WTC11 (cell line): Measurements from ENCODE around the gene ANXA9. TPM values are rescaled to one million over a fixed set of nuclear protein-coding genes. Genes with fewer than 3 reads are reported as not detected.

Experiments used
- ATAC-seq: fragments of 200-7000 bp; cut with Tn5 transposase; 2 replicates; pipeline ENCODE4 v1.10.0; 2021; ENCODE audit warnings: mild to moderate bottlenecking, moderate library complexity
- CTCF ChIA-PET: fragments of 300-600 bp; sonication (Branson Sonifier 250); formaldehyde crosslinking; loops from one replicate; lab custom pipeline; 2021; ENCODE audit warnings: antibody characterized with exemption; lab: Charles Lee
- POLR2A ChIA-PET: fragments of 350-600 bp; sonication (Branson Sonifier 250); formaldehyde crosslinking; loops from one replicate; lab custom pipeline; 2021; ENCODE audit warnings: antibody characterized with exemption; lab: Charles Lee
- DNase-seq: peaks from one replicate; pipeline ENCODE4 v3.0.0; 2021; ENCODE audit warnings: low spot score
- H3K27ac Mint-ChIP-seq: 2 replicates; pipeline ENCODE4 v1.8.0; 2021; ENCODE audit warnings: mixed read lengths
- H3K27me3 Mint-ChIP-seq: 2 replicates; pipeline ENCODE4 v1.8.0; 2021; ENCODE audit warnings: low read depth, mild to moderate bottlenecking, moderate library complexity, mixed read lengths
- H3K36me3 Mint-ChIP-seq: 2 replicates; pipeline ENCODE4 v1.8.0; 2021; ENCODE audit warnings: mixed read lengths
- H3K4me1 Mint-ChIP-seq: 2 replicates; pipeline ENCODE4 v1.8.0; 2022; ENCODE audit warnings: mixed read lengths
- H3K4me3 Mint-ChIP-seq: 2 replicates; pipeline ENCODE4 v1.8.0; 2021; ENCODE audit warnings: mild to moderate bottlenecking, moderate library complexity, mixed read lengths
- H3K9me3 Mint-ChIP-seq: 2 replicates; pipeline ENCODE4 v1.8.0; 2021; ENCODE audit warnings: mixed read lengths
- CREM ChIP-seq: sonication (generic); formaldehyde crosslinking; IDR thresholded peaks from 2 replicates; pipeline ENCODE4 v1.8.1; 2022; ENCODE audit warnings: mild to moderate bottlenecking, missing genetic modification reagents, moderate library complexity
- ERG ChIP-seq: fragments of 250-450 bp; sonication (Bioruptor Pico); IDR thresholded peaks from 2 replicates; pipeline ENCODE4 v1.8.0; 2021; ENCODE audit warnings: mild to moderate bottlenecking
- ETV6 ChIP-seq: sonication (generic); formaldehyde crosslinking; IDR thresholded peaks from 2 replicates; pipeline ENCODE4 v1.8.1; 2022; ENCODE audit warnings: mild to moderate bottlenecking, missing genetic modification reagents
- FOXK1 ChIP-seq: sonication (generic); formaldehyde crosslinking; IDR thresholded peaks from 2 replicates; pipeline ENCODE4 v1.8.0; 2022; ENCODE audit warnings: mild to moderate bottlenecking, moderate library complexity, missing genetic modification reagents
- FOXP1 ChIP-seq: sonication (generic); formaldehyde crosslinking; IDR thresholded peaks from 2 replicates; pipeline ENCODE4 v1.8.0; 2022; ENCODE audit warnings: missing genetic modification reagents, mild to moderate bottlenecking, moderate library complexity, borderline replicate concordance
- GABPB1 ChIP-seq: sonication (generic); formaldehyde crosslinking; IDR thresholded peaks from 2 replicates; pipeline ENCODE4 v1.8.1; 2023; ENCODE audit warnings: mild to moderate bottlenecking, missing genetic modification reagents
- HMGA2 ChIP-seq: fragments of 250-450 bp; sonication (Bioruptor Pico); IDR thresholded peaks from 2 replicates; pipeline ENCODE4 v1.4.0; 2021; ENCODE audit warnings: mild to moderate bottlenecking, moderate library complexity
- MYBL2 ChIP-seq: sonication (generic); formaldehyde crosslinking; IDR thresholded peaks from 2 replicates; pipeline ENCODE4 v1.8.1; 2023; ENCODE audit warnings: mild to moderate bottlenecking, moderate library complexity, missing genetic modification reagents
- NR1H2 ChIP-seq: sonication (generic); formaldehyde crosslinking; IDR thresholded peaks from 2 replicates; pipeline ENCODE4 v1.9.0; 2021; ENCODE audit warnings: mild to moderate bottlenecking, moderate library complexity, missing genetic modification reagents
- OVOL2 ChIP-seq: fragments of 250-450 bp; sonication (Bioruptor Pico); IDR thresholded peaks from 2 replicates; pipeline ENCODE4 v1.9.0; 2021; ENCODE audit warnings: mild to moderate bottlenecking, borderline replicate concordance
- SMAD4 ChIP-seq: sonication (generic); formaldehyde crosslinking; IDR thresholded peaks from 2 replicates; pipeline ENCODE4 v1.8.0; 2022; ENCODE audit warnings: mild to moderate bottlenecking, missing genetic modification reagents
- SP1 ChIP-seq: sonication (generic); formaldehyde crosslinking; conservative IDR thresholded peaks from 2 replicates; pipeline ENCODE4 v1.8.1; 2022; ENCODE audit warnings: missing genetic modification reagents
- TEAD4 ChIP-seq: sonication (generic); formaldehyde crosslinking; IDR thresholded peaks from 2 replicates; pipeline ENCODE4 v1.8.0; 2022; ENCODE audit warnings: mild to moderate bottlenecking, missing genetic modification reagents
- TP53 ChIP-seq: sonication (generic); formaldehyde crosslinking; IDR thresholded peaks from 2 replicates; pipeline ENCODE4 v1.8.1; 2023; ENCODE audit warnings: mild to moderate bottlenecking, missing genetic modification reagents
- ZBTB21 ChIP-seq: sonication (generic); formaldehyde crosslinking; IDR thresholded peaks from 2 replicates; pipeline ENCODE4 v1.8.1; 2023; ENCODE audit warnings: mild to moderate bottlenecking, missing genetic modification reagents, borderline replicate concordance
- ZMAT4 ChIP-seq: fragments of 250-450 bp; sonication (Bioruptor Pico); IDR thresholded peaks from 2 replicates; pipeline ENCODE4 v1.9.0; 2021; ENCODE audit warnings: mild to moderate bottlenecking
- ZNF396 ChIP-seq: fragments of 250-450 bp; sonication (Bioruptor Pico); IDR thresholded peaks from 2 replicates; pipeline ENCODE4 v1.8.0; 2021; ENCODE audit warnings: mild to moderate bottlenecking, moderate library complexity, borderline replicate concordance
- ZNF416 ChIP-seq: fragments of 250-450 bp; sonication (Bioruptor Pico); IDR thresholded peaks from 2 replicates; pipeline ENCODE4 v1.9.0; 2021; ENCODE audit warnings: mild to moderate bottlenecking, inconsistent platforms
- ZNF423 ChIP-seq: fragments of 250-450 bp; sonication (Bioruptor Pico); IDR thresholded peaks from 2 replicates; pipeline ENCODE4 v2.1.2; 2022; ENCODE audit warnings: mild to moderate bottlenecking, moderate library complexity
- total RNA-seq: library from RNA; stranded (reverse); gene quantifications from 3 replicates; pipeline ENCODE4 v1.2.3, GENCODE V29; 2021
- TF ChIP-seq, protein P1 (sequence below): fragments of 250-450 bp; sonication (Bioruptor Pico); IDR thresholded peaks from 2 replicates; pipeline ENCODE4 v2.1.2; 2022; ENCODE audit warnings: mild to moderate bottlenecking, moderate library complexity
- TF ChIP-seq, protein P2 (sequence below): sonication (generic); formaldehyde crosslinking; IDR thresholded peaks from 2 replicates; pipeline ENCODE4 v1.8.0; 2022; ENCODE audit warnings: mild to moderate bottlenecking, missing genetic modification reagents
- TF ChIP-seq, protein P3 (sequence below): sonication (generic); formaldehyde crosslinking; IDR thresholded peaks from 2 replicates; pipeline ENCODE4 v1.8.1; 2023; ENCODE audit warnings: mild to moderate bottlenecking, missing genetic modification reagents, moderate library complexity
- TF ChIP-seq, protein P4 (sequence below): sonication (generic); formaldehyde crosslinking; conservative IDR thresholded peaks from 2 replicates; pipeline ENCODE4 v1.8.1; 2022; ENCODE audit warnings: mild to moderate bottlenecking, missing genetic modification reagents

Gene ANXA9
- total RNA-seq, 1 experiment from 2014 or later, result 1.6 TPM

GRCh38 chr1:150981177-150981804 lies 801 bp upstream of the ANXA9 start:
- H3K27me3 Mint-ChIP-seq, result peaks cover 3% of the 10 kb centered on the region; the same call in 1 of the 2 replicates
- no peaks in the 10 kb centered on the region for H3K36me3 Mint-ChIP-seq
- POLR2A ChIA-PET, result interaction anchor here (1.0 to 1.6 kb wide), 6 partner anchors 15 to 401 kb away, joined by 3 to 14 read pairs (median 4); partner anchors contain the start of genes C1orf56, MINDY1 and MLLT11
- ATAC-seq (peak; percentile 85), DNase-seq (peak; percentile 82)
- H3K4me3 Mint-ChIP-seq, result peak overlapping the region; percentile 46; the same call in 1 of the 2 replicates
- TF ChIP-seq, protein P1, sequence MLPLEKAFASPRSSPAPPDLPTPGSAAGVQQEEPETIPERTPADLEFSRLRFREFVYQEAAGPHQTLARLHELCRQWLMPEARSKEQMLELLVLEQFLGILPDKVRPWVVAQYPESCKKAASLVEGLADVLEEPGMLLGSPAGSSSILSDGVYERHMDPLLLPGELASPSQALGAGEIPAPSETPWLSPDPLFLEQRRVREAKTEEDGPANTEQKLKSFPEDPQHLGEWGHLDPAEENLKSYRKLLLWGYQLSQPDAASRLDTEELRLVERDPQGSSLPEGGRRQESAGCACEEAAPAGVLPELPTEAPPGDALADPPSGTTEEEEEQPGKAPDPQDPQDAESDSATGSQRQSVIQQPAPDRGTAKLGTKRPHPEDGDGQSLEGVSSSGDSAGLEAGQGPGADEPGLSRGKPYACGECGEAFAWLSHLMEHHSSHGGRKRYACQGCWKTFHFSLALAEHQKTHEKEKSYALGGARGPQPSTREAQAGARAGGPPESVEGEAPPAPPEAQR (CRISPR knock-in tag), result no peak
- TF ChIP-seq SP1 (peak; percentile 50), ZNF396 (CRISPR knock-in tag) (no peak), CREM (CRISPR knock-in tag) (no peak), TEAD4 (CRISPR knock-in tag) (no peak), TP53 (CRISPR knock-in tag) (0 out of 2 replicates have a peak, but pooled peaks have one; percentile 74), ZNF416 (CRISPR knock-in tag) (0 out of 2 replicates have a peak, but pooled peaks have one; percentile 15), FOXK1 (CRISPR knock-in tag) (0 out of 2 replicates have a peak, but pooled peaks have one; percentile 34), FOXP1 (peak; percentile 19; the same call in 1 of the 2 replicates), ETV6 (CRISPR knock-in tag) (no peak), HMGA2 (CRISPR knock-in tag) (no peak), SMAD4 (CRISPR knock-in tag) (no peak), ZMAT4 (no peak), ERG (CRISPR knock-in tag) (no peak), ZBTB21 (peak; percentile 72; the same call in 1 of the 2 replicates), MYBL2 (CRISPR knock-in tag) (no peak), OVOL2 (CRISPR knock-in tag) (no peak), NR1H2 (no peak), GABPB1 (CRISPR knock-in tag) (peak; percentile 86), ZNF423 (CRISPR knock-in tag) (peak; percentile 21; the same call in 1 of the 2 replicates)
- TF ChIP-seq, protein P2, sequence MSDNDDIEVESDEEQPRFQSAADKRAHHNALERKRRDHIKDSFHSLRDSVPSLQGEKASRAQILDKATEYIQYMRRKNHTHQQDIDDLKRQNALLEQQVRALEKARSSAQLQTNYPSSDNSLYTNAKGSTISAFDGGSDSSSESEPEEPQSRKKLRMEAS (CRISPR knock-in tag), result peak; percentile 36; the same call in 1 of the 2 replicates
- TF ChIP-seq, protein P3, sequence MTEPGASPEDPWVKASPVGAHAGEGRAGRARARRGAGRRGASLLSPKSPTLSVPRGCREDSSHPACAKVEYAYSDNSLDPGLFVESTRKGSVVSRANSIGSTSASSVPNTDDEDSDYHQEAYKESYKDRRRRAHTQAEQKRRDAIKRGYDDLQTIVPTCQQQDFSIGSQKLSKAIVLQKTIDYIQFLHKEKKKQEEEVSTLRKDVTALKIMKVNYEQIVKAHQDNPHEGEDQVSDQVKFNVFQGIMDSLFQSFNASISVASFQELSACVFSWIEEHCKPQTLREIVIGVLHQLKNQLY (CRISPR knock-in tag), result no peak
- TF ChIP-seq, protein P4, sequence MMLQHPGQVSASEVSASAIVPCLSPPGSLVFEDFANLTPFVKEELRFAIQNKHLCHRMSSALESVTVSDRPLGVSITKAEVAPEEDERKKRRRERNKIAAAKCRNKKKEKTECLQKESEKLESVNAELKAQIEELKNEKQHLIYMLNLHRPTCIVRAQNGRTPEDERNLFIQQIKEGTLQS (CRISPR knock-in tag), result 0 out of 2 replicates have a peak, but pooled peaks have one; percentile 59
- H3K27ac Mint-ChIP-seq, result peak overlapping the region; percentile 87
- peaks cover 43% of the 10 kb centered on the region for H3K4me1 Mint-ChIP-seq
- no peaks in the 10 kb centered on the region for H3K9me3 Mint-ChIP-seq
- CTCF ChIA-PET, result interaction anchor here (0.6 to 10.3 kb wide), 18 partner anchors 9 to 398 kb away, joined by 3 to 109 read pairs (median 4); partner anchors contain the start of genes C1orf56, GABPB2, GOLPH3L and MINDY1
